Stimulated activated naive CD4-positive, alpha-beta T cell treated with Interleukin-2 at 50 U/mL for 16 hours (primary cell): ENCODE measurements around the gene MYH7.
"Not testable (repeated sequence)": the region's sequence is repeated elsewhere in the genome, so short reads cannot be mapped to it uniquely, and the experiment has no call there.

ENCODE experiments used
- DNase-seq: peaks from one replicate; lab custom pipeline; 2025; lab: John Stamatoyannopoulos, UW

Gene MYH7

DNA sequence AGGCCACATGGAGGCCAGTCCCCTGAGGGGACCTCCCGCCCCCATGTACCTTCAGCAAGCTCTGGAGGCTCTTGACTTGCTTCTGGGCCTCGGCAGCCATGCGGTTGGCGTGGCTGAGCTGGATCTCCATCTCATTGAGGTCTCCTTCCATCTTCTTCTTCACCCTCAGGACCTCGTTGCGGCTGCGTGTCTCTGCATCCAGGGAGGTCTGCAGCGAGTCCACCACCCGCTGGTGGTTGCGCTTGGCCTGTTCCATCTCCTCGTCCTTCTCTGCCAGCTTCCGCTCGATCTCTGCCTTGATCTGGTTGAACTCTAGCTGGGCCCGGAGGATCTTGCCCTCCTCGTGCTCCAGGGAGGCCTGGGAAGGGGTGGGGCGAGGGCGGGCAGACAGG, 49.2 kb downstream of the MYH7 start:
- DNase-seq: not testable (repeated sequence)

DNA sequence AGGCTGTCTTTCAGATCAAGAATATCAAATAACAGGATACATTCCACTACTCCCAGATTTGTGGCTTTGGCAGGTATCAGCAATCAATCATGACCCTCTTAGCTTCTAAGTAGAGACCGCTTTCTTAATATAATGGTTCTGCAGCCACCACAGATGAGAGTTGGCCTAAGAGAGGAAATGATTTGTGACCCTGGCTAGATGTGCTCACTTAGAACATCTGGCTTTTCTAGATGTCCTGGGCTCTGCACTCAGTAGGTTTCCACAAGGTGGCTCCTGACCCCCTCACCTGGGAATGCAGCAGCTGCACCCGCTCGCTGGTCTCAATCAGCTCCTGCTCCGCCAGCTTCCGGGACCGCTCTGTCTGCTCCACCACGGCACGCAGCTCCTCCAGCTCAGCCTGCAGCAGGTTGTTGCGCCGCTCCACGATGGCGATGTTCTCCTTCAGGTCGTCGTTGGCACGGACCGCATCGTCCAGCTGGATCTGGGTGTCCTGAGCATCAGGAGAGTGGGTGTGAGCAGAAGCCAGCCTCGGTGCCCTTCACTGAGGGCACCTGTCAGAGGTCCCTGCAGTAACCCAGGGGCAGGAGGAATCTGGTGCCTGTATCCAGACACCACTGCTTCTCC, 49.7 kb downstream of the MYH7 start:
- DNase-seq: no peak

DNA sequence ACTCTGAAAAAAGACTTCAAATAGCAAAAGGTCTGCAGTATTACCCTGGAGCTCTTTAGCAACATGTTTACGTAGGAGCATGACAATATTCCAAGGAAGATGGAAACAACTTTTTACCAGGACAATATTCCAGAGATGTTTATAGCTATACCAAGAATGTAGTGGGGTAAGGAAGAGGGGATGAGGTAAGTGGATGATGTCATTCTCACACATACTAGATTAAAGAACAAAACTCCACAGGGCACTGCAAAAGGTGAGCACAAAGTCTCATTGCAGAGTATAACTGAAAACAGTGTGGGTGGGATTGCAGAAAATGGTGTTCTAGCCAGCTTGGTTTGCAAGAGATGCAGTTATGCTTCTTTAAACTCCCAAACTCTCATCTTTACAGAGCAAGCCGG, 50.2 kb downstream of the MYH7 start:
- no peak for DNase-seq

DNA sequence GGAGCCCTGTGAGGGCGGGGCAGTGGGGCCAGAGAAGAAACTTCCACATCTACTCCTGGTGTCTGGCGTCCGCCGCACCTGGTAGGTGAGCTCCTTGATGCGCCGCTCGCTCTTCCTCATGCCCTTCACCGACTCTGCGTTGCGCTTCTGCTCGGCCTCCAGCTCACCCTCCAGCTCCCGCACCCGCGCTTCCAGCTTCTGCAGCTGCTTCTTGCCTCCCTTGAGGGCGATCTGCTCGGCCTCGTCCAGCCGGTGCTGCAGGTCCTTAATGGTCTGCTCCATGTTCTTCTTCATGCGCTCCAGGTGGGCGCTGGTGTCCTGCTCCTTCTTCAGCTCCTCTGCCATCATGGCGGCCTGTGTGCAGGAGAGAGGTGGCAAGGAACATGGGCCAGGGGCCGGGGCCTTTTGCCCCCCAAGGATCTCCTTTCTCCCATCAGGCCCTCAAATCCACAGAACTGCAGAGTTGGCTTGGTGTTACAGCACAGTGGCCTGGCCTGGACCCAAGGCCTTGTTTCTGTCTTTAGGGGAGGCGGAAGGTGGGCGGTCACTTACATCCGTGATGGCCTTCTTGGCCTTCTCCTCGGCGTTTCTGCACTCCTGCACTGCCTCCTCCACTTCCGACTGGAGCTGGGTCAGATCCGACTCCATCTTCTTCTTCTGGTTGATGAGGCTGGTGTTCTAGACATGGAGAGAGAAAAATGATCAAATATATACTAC, 50.9 kb downstream of the MYH7 start:
- DNase-seq: no peak

DNA sequence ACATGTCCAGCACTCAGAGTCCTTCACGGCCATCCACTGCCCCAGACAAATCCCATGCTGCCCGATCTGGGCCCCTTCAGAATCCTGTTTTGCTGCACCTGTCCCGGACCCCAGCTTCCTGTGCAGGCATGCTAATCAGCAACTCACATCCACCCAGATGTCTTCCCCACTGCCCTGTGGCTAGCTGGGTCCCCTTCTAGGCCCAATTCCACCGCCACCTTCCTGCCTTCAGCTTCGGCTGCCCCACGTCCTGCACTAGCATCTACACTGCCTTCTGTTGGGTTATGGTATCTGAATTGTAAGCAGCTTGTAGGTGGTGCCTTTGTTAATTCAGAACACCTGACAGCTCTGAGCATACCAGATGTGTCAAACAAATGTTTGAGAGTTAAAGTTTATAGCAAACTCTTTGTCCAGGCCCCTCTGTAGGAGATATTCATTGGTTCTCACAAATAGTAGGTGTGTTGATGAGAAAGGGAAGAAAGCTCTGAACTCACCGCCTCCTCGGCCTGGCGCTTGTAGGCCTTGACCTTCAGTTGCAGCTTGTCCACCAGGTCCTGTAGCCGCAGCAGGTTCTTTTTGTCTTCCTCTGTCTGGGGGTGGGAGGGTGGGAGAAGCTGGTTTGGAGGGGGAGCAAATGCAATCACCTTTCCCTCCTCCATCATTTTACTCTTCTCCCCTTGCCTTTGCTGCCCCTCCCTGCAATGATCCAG, 52.6 kb downstream of the MYH7 start:
- no peak for DNase-seq

DNA sequence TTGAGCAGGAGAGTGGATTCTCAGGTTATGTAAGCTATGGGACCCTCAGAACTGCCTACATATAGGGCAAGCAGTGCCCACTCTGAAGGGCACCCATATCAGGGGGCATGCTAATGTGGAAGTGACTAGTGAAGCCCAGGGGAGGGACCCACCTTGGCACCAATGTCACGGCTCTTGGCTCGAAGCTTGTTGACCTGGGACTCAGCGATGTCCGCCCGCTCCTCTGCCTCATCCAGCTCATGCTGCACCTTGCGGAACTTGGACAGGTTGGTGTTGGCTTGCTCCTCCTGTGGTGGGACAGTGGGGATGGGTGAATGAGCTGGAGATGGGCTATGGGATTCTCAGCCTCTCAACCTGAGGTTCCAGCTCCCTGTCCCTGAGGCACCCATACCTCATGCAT, 53.2 kb downstream of the MYH7 start:
- no peak for DNase-seq

DNA sequence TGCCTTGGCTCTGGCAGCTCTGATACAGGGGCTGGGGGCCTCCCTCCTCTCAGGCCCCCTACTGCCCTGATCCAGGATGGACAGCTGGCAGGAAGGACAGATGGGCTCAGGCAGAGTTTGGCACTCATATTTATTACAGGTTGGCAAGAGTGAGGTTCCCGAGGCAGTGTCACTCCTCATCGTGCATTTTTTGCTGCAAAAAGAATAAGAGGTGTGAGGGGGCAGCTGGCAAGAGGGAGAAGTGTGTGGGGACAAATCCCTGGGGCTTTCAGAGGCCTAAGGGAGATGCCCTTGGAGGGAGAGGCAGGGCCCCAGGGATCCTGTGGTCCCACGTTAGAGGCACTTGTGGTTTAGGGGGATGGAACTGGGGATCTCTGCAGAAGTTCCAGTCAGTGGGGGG, 53.6 kb downstream of the MYH7 start:
- no peak for DNase-seq

DNA sequence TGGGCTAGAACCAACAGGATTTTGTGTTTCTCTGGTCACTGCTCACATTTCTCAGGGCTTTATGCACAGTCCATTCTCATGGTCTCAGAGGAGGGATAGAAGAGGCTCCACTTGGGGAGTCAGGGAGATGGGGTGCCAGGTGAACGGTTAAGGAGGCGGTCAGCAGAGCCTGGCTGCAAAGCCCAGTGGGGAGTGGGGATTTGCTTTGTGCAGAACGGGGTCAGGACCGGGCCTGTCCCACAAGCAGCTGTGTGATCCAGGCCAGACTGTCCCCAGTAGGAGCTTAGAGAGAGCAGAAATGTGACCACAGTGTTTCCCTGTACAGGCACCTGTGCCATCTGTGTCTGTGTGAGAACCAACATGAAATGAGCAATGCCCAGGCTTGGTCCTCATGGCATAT, 54.5 kb downstream of the MYH7 start:
- DNase-seq: no peak

DNA sequence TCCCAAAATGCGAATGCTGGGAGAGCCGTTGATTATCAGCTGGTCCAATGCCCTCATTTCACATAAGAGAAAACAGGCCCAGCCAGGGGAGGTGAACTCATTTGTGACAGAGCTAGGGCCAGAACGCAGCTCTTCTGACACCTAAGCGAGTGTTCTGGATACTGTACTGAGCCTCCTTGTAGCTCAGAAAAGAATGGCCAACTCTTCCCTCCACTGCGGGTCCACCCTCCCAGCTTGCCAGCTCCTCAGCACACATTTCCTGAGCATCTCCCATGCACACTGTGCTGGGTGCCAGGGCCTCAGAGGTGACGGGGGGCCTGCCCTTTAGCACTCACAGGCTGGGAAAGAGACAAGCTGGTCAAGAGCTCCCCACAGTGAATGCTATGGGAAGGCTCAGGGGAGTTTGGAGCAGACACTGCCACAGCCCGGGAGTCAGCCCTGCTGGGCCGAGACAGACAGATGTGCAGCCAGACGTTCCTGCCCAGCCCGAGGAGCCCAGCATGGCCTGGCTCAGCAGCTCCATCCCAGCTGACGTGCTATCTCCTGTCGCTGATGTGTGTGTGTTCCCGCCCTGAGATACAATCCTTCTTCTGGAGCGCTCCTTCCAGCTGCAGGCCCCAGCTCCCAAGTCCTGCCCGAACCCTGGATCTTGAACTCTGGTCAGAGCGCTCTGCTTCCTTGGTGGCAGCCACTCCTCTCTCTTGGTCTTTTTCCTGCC, 55.1 kb downstream of the MYH7 start:
- DNase-seq: no peak

DNA sequence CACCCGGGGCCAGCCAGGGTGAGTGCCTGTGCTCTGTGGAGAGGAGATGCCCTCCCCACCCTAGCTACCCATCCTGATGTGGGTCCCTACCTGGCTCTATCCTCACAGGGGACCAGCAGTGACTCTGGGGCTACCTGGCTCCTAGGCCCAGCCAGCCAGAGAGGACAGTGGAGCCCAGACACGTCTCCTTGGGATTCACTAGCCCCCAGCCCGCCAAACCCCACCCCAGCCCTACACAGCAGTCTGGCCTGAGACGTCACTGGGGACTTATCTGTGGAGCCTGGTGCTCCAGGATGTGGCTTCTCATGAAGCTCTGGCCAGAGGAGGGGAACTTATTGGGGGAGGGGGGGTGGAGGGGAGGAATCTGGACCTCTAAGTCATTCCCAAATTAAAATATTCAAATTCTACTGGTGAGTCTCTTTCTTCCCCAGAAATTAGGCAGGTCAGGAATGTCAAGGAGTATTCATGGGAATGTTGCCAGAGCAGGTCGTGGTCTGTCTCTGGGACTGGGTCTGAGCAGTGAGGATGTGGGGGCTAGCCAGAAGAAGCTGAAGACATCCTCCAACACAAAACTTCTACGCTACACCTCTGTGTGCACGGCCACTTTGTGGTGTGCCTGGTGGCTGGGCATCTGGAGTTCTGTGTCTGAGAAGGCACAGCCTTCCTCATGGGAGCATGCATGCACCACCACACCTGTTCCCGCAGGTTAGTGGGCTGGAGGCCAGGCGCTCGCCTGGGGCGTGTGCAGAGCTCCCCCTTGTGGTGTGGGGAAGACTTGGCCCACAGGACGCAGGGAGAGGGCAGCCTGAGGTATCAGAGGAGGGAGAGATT, 55.9 kb downstream of the MYH7 start:
- DNase-seq: peak; percentile 32

DNA sequence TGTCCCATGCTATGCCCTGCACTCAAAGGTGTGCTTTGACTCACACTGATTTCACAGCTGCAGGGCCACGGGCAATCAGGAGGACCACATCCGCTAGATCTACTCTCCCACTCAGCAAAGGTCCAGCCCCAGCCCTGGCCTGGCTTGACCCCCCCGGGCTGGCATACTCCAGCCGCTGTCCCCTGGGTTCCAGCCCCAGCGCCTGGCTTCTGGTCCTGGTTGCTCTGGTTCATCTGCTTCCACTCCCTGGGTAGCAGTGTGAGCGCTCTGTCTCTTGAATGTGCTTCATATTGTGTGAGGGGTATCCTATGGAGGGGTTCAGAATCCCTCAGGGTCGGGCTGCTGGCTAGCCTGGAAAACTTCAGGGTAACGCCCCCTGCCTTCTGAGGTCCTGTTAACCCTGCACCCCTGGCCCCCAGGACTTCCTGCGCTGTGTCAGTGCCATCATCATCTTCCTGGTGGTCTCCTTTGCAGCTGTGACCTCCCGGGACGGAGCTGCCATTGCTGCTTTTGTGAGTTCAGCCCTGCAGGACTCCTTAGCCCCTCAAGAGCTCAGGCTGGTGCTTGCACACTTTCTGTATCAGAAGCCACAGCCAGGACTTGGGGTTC, 56.7 kb downstream of the MYH7 start:
- no peak for DNase-seq

DNA sequence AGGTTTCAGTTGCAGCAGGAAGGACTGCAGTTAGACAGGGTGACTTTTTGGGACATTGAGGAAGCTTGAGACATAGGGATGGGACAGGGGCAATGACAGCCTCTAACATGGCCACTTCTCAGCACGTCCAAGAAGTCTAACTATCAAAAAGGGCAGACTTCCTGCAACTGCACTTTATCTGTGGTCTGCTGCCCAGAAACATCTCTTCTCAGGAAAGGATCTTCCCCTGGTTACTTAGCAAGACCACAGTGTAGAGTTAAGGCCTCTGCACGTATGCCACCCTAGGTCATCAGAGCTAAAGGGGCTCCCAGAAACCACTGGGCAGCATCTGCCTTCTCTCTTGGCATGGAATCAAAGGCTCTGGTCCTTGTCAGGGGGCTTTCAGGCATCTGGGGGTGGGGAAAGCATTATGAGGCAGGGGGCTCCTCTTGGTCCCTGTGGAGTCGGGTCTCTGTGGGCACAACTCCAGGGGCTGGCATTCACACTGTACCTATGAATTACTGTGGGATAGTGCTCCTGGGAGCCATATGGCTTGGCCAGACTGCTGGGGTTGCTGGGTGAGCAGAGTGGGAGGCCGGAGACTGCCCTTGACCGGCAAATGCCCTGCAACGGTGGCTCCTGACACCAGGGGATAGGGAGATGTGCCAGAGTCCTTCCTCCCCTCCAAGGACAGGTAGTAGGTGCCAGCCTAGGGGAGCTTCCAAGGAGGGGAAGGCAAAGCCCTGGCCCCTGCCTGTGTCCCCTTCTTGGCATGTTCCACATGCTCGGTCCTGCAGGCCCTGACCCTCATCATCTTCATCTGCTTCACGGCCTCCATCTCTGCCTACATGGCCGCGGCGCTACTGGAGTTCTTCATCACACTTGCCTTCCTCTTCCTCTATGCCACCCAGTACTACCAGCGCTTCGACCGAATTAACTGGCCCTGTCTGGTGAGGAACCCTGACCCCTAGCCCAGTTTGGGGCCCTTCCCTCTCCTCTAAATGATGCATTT, 57.6 kb downstream of the MYH7 start:
- no peak for DNase-seq

DNA sequence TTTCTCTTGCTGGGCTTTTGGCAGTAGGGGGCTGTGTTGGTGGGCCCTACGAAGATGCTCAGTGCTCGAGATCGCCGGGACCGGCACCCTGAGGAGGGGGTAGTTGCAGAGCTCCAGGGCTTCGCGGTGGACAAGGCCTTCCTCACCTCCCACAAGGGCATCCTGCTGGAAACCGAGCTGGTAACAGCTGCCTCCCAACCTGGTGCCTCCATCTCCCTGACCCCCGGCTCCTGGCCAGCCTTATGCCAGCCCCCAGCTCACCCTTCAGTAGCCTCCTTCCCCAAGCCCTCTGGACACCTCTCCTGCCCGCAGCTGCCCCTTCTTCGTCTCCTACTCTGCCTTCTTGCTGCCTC, 58.3 kb downstream of the MYH7 start:
- no peak for DNase-seq

DNA sequence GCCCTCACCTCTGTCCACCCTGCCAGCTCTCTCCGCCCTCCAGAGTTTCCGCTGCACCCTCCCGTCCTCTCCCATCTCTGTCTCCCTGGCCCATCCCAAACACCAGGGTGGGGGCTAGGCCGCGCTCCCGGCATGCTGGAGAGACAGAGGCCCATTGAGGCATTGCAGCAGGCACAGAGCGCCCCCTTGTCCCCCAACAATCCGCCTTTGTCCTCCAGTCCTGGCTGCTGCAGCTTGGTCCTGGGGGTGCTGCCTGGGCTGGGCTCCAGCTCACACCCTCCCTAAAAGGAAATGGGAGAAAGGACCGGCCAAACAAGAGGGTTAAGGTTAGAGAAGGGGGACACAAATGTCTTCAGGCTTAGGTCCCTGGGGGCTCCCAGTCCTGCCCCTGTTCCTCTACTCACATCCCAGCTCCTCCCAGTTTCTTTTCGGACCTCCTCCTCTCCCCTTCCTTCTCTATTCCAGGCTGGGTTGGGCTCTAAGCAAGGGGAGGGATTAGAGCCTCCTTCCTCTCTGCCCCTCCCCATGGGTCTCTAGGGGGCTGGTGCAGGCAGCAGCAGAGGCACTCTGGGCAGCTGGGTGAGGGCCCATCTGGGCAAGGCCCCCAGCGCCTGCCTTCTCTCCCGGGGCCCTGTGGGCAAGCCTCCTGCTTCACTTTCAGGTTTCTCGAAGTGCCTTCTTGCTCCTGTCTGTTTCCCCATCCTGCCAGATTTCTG, 58.8 kb downstream of the MYH7 start, which contains the start of gene CMTM5:
Gene CMTM5 (plus strand): TSS at position 565 of the 716 bp plus-strand sequence. CDS start 206 bp downstream, outside the sequence.
- no peak for DNase-seq

DNA sequence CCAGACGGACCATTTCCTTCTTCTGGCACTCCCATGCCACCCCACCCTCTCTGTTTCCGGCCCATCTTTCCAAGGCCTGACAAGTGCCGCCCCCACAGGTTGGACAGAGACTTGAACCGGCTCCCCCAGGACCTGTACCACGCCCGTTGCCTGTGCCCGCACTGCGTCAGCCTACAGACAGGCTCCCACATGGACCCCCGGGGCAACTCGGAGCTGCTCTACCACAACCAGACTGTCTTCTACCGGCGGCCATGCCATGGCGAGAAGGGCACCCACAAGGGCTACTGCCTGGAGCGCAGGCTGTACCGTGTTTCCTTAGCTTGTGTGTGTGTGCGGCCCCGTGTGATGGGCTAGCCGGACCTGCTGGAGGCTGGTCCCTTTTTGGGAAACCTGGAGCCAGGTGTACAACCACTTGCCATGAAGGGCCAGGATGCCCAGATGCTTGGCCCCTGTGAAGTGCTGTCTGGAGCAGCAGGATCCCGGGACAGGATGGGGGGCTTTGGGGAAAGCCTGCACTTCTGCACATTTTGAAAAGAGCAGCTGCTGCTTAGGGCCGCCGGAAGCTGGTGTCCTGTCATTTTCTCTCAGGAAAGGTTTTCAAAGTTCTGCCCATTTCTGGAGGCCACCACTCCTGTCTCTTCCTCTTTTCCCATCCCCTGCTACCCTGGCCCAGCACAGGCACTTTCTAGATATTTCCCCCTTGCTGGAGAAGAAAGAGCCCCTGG, 59.8 kb downstream of the MYH7 start:
- no peak for DNase-seq

DNA sequence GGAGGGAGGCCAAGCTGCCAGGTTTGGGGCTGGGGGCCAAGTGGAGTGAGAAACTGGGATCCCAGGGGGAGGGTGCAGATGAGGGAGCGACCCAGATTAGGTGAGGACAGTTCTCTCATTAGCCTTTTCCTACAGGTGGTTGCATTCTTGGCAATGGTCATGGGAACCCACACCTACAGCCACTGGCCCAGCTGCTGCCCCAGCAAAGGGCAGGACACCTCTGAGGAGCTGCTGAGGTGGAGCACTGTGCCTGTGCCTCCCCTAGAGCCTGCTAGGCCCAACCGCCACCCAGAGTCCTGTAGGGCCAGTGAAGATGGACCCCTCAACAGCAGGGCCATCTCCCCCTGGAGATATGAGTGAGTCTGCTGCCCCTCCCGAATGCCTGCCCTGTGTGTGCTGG, 62.4 kb downstream of the MYH7 start:
- no peak for DNase-seq

DNA sequence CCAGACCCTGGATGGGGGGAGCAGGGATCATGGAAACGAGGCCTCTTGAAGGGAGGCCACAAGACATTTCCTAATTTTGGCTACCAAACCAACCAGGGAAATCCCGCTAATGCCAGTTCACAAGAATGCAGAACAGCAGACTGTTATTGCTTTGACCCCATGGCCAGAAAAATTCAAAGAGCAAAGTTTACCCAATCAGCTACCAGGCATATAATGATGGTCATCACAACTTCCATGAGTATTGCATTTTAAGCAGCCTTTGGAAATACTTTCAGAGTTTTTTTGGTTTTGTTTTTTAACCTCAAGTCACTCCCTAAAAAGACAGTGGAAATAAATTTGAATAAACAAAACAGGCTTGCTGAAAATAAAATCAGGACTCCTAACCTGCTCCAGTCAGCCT, 63.0 kb downstream of the MYH7 start, which contains the start of gene IL25:
Gene IL25 (plus strand): TSS at position 301 of the 400 bp plus-strand sequence.
- no peak for DNase-seq

DNA sequence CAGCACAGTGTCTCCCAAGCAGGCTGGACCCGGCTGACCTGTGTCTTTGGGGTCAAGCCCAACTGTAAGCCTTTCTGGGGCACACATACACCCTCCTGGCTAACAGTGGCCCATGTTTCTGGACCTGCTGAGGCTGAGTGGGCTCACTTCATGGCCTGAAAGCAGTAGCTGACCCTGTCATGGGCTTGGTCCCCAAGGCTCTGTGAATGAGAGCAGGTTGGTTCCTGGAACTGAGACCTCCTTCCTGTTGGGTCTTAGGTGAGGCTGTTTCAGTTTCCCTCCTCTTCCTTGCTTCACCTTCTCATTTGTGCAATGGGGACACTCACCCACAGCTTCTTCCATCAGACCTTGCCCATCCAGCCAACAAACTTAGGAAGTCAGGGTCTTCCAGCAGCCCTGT, 63.6 kb downstream of the MYH7 start:
- DNase-seq: no peak

DNA sequence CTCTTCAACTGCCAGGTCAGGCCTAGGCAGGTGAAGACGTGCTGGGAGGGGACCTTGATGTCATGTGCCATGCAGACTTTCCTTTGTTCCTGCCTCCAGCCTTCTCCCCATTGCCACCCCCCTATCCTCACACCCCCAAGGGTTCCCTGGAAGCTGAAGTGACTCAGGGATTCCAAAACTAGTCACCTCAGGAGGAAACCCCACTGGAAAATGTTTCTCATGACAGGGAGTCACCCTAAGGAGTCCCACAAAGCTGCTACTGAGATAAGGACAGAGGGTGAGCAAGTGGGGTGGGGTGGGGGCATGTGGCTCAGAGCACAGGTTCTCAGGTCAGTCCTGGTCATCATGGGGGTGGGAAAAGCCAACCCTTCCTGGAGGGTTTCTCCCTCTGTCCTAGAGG, 65.2 kb downstream of the MYH7 start:
- DNase-seq: no peak
